Panc1 (cell line): ENCODE measurements around the gene STMP1. TPM values are rescaled to one million over a fixed set of nuclear protein-coding genes. Genes with fewer than 3 reads are reported as not detected.
"Not testable (repeated sequence)": the region's sequence is repeated elsewhere in the genome, so short reads cannot be mapped to it uniquely, and the experiment has no call there.

Experiments
- ATAC-seq: fragments of 200-7000 bp; cut with Tn5 transposase; 2 replicates; pipeline ENCODE4 v1.9.1; 2020; ENCODE audit warnings: mild to moderate bottlenecking, moderate library complexity
- BruUV-seq: library from RNA; stranded (reverse); fragments of 400-500 nt; replicated peaks from 2 replicates; lab custom pipeline; 2021; lab: Mats Ljungman, UMichigan
- CTCF ChIA-PET: fragments of 300-600 bp; sonication (Branson Sonifier 250); formaldehyde crosslinking; loops from one replicate; lab custom pipeline; 2022; ENCODE audit warnings: antibody characterized with exemption; lab: Charles Lee
- POLR2A ChIA-PET: fragments of 300-600 bp; sonication (Branson Sonifier 250); formaldehyde crosslinking; loops from one replicate; lab custom pipeline; 2022; ENCODE audit warnings: antibody characterized with exemption; lab: Charles Lee
- DNase-seq: peaks from one replicate; pipeline ENCODE4 v3.0.0-alpha.2; 2010; ENCODE audit warnings: low read depth, low spot score
- H3K27ac ChIP-seq: 2 replicates; pipeline ENCODE4 v1.5.1; 2011; ENCODE audit warnings: mild to moderate bottlenecking, low read length, inconsistent platforms
- H3K27me3 ChIP-seq: fragments of 200-500 bp; sonication (Bioruptor generic); 2 replicates; pipeline ENCODE4 v1.6.0; 2014; ENCODE audit warnings: low read length, inconsistent platforms; ENCODE audit not compliant: control insufficient read depth, insufficient read depth
- H3K36me3 ChIP-seq: fragments of 200-500 bp; sonication (Bioruptor generic); 2 replicates; pipeline ENCODE4 v1.5.1; 2014; ENCODE audit warnings: inconsistent platforms, mild to moderate bottlenecking, low read length, moderate library complexity; ENCODE audit not compliant: control insufficient read depth, insufficient read depth
- H3K4me1 ChIP-seq: 2 replicates; pipeline ENCODE4 v1.5.1; 2011; ENCODE audit warnings: inconsistent platforms, mild to moderate bottlenecking, low read length, moderate library complexity; ENCODE audit not compliant: control insufficient read depth, insufficient read depth
- H3K4me3 ChIP-seq, 2 experiments: 2 replicates each; pipeline ENCODE4 v1.5.1; 2011 to 2012; ENCODE audit warnings: low read depth in 2 of 2, low read length in 2 of 2, mild to moderate bottlenecking in 2 of 2, inconsistent platforms in 1 of 2, moderate library complexity in 1 of 2
- H3K9me3 ChIP-seq: fragments of 200-500 bp; sonication (Bioruptor generic); 2 replicates; pipeline ENCODE4 v1.5.1; 2014; ENCODE audit warnings: low read depth, mild to moderate bottlenecking, inconsistent platforms, low read length, moderate library complexity; ENCODE audit not compliant: control insufficient read depth, insufficient read depth
- CTCF ChIP-seq: fragments of 450-650 bp; IDR thresholded peaks from 2 replicates; pipeline ENCODE4 v1.5.1; 2017; ENCODE audit warnings: mild to moderate bottlenecking
- POLR2AphosphoS5 ChIP-seq: IDR thresholded peaks from 2 replicates; pipeline ENCODE4 v1.6.1; 2012; ENCODE audit warnings: mild to moderate bottlenecking, low read depth, low read length, moderate library complexity
- REST ChIP-seq, 2 experiments: IDR thresholded peaks; 2 replicates each; pipeline ENCODE4 v1.6.1; 2011 to 2012; ENCODE audit warnings: low read depth in 2 of 2, control low read depth in 1 of 2, low read length in 1 of 2, mild to moderate bottlenecking in 1 of 2, moderate library complexity in 1 of 2; ENCODE audit not compliant: insufficient read depth in 1 of 2
- SIN3A ChIP-seq: IDR thresholded peaks from 2 replicates; pipeline ENCODE4 v1.6.1; 2012; ENCODE audit warnings: low read depth, mild to moderate bottlenecking, low read length, moderate library complexity, borderline replicate concordance; ENCODE audit not compliant: insufficient read depth
- TCF7L2 ChIP-seq: IDR thresholded peaks from 2 replicates; pipeline ENCODE4 v1.6.1; 2011; ENCODE audit warnings: mild to moderate bottlenecking, low read depth, low read length, inconsistent platforms
- in situ Hi-C: cut with HindIII; loops from 2 replicates; pipeline ENCODE4 v1.10.0; 2016; ENCODE audit warnings: low sequenced_read_pairs, low pct_unique_long_range_greater_than_20kb
- intact Hi-C: fragments of 100-400 bp; cut with micrococcal nuclease; formaldehyde crosslinking; loops from one replicate; pipeline ENCODE4 v1.10.0; 2022; ENCODE audit not compliant: unreplicated experiment
- total RNA-seq: library from RNA; stranded (reverse); gene quantifications from one replicate; pipeline ENCODE4 v1.2.1, GENCODE V29; 2021; ENCODE audit not compliant: unreplicated experiment

STMP1 gene
- total RNA-seq, 1 experiment from 2014 or later, result 29.5 TPM

GRCh38 chr7:135666846-135667245, 4.5 kb downstream of the STMP1 start:
- no peaks in the 10 kb centered on the region for H3K9me3 ChIP-seq
- intact Hi-C loops, result no loop called here
- H3K27me3 ChIP-seq, result no peaks in the 10 kb centered on the region
- no peak overlapping the region for H3K4me3 ChIP-seq
- DNase-seq (no peak), ATAC-seq (no peak)
- ChIA-PET POLR2A (no interaction called here), CTCF (no interaction called here)
- no peak for TF ChIP-seq SIN3A
- no peak for TF ChIP-seq CTCF
- TF ChIP-seq REST (IDR thresholded peaks at IDR 0.05; ENCODE audit: insufficient read depth in 1 of 2, low read depth in 2 of 2, low read length in 1 of 2), result no peak
- no peak for TF ChIP-seq POLR2AphosphoS5
- no peak for TF ChIP-seq TCF7L2
- H3K4me1 ChIP-seq, result peaks cover 1% of the 10 kb centered on the region; the same call in 1 of the 2 replicates
- no peak overlapping the region for H3K27ac ChIP-seq
- BruUV-seq, result no TSS peak
- in situ Hi-C loops, result no loop called here
- H3K36me3 ChIP-seq, result peaks cover 2% of the 10 kb centered on the region; the same call in 1 of the 2 replicates

GRCh38 chr7:135667626-135668025, 5.3 kb downstream of the STMP1 start:
- in situ Hi-C loops, intact Hi-C loops, H3K27ac ChIP-seq, ATAC-seq, H3K27me3 ChIP-seq, H3K9me3 ChIP-seq, H3K4me1 ChIP-seq, H3K36me3 ChIP-seq, BruUV-seq, H3K4me3 ChIP-seq, DNase-seq: not testable (repeated sequence)
- ChIA-PET CTCF (interaction anchor here (0.7 kb wide), 1 partner anchor 248 kb away, joined by 3 read pairs; no protein-coding TSS in a partner anchor), POLR2A (interaction anchor here (0.6 kb wide), 1 partner anchor 28 kb away, joined by 3 read pairs; no protein-coding TSS in a partner anchor)

DNA sequence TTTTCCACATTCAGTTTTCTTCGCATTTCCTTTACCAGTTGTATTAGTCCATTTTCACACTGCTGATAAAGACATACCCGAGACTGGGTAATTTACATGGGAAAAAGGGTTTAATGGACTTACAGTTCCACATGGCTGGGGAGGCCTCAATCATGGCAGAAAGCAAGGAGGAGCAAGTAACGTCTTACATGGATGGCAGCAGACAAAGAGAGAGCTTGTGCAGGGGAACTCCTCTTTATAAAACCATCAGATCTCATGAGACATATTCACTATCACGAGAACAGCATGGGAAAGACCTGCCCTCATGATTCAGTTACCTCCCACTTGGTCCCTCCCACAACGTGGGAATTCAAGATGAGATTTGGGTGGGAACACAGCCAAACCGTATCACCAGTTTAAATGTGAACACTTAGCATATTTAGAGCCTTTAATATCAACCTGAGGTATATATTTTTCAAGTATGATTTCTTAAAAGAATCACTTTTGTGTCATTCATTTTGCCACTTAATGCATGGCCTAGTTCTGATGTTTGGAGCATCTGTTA, 6.6 kb downstream of the STMP1 start:
- POLR2A ChIA-PET, in situ Hi-C loops, H3K9me3 ChIP-seq, H3K4me3 ChIP-seq, intact Hi-C loops, H3K36me3 ChIP-seq, H3K4me1 ChIP-seq, BruUV-seq, DNase-seq, H3K27me3 ChIP-seq, ATAC-seq, H3K27ac ChIP-seq: not testable (repeated sequence)
- CTCF ChIA-PET, result interaction anchor here (0.6 kb wide), 1 partner anchor 51 kb away, joined by 6 read pairs; no protein-coding TSS in a partner anchor
